ENCODE results near the gene CAMK2N1.

The CAMK2N1 gene

DNA sequence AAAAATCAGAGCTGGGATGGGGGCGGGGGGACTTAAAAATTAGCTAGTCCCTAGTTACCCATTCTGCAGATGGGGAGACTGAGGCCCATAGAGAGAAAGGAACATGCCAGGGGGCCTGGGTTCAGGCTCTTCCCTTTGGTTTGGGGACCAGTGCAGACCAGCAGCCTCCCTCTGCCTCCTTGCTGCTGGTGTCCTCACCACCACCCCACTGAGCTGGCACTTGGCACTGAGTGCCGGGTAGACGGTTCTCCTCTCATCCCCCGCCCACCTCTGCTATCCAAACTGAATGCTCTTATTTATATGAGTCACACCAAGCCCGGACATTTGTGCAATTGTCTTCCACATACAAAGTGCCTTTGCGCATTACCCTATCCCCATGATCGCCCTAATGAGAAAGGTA lies 39.2 kb downstream of the CAMK2N1 start:
- no peak for DNase-seq (ENCODE audit: low read depth, low spot score)

DNA sequence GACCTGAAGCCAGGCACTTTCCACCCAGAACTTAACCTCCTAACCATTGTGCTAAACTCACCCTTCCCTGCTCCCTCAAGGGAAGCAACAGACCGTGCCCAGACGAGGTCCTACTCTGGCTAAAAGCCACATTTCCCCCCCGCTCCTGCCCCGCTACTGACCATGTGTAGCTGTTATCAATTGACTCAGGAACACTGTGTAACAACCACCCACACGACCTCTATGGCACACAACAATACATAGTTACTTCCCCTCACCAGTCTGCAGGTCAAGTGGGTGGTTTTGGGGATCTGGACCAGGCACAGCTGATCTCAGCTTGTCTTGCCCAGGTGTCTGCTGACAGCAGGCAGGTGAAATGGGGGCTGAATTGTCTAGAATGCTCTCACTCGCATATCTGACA lies 40.1 kb downstream of the CAMK2N1 start:
- no peak for DNase-seq (ENCODE audit: low read depth, low spot score)

DNA sequence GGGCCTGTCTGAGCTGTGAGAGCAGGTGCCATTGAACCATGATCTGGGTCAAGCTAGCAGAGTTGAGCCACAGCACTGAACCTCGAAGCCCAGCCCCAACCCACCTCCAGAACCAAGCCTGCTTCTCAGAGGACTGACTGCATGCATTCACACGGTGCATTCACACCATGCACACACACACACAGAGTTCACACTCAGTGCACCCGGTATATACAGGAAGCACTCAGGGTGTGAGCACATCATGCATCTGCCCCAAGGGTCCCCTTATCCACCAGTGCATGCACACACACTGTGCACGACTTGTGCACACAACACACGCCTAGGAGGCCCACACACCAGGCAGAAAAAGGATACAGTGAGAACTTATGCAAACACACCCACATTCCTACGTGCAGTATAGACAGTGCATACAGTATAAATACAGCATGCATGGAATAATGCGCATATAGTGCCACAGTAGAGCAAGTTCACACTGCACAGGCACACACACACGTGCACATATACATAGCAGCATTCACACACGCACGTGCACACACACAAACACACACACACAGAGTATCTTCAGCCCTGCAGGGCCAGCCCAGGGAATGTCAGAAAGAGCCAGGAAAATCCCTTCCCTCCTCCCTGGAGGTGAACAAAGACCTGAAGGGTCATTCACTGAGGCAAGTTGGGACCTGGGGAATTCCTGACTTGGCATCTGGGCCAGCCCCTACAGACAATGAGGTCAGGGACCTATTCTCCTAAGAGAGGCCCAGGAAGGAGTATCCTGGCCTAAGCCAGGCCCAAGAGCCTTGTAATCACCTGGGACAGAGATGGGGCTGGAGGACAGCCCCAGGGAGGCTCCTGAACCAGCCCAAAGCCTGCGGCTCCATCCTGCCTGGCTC lies 42.1 kb downstream of the CAMK2N1 start:
- no peak for DNase-seq (ENCODE audit: low read depth, low spot score)

DNA sequence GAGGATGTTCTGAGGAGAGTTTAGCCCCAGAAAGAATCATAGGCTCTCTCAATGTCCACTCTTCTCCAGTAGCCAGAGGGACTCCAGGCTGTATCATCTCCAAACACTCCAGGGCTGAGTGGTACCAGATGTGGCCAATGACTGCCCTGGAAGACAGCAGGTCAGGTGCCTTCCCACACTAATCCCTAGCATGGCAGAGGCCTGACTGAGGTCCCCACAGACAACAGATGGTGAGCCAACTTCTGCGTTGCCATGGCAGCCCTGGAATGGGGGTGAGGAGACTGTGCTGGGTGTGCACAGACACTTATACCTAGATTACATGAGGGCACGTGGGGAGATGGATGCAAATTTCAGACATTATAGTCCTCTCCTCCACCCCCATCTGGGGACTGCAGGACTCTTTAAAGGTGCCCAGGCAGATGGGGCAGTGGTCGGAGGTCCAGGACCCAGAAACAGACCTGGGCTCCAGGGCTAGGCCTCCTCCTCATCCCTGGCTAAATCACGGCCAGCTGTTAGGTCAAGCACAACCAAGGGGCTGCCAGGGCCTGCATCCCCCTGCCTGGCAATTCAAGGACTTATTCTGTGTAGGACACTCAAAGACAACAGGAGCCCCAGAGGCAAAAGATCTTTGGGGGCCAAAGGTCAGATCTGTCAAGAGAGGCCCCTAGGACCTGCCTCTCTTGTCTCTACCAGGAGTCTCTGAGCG lies 42.9 kb downstream of the CAMK2N1 start:
- no peak for DNase-seq (ENCODE audit: low read depth, low spot score)

DNA sequence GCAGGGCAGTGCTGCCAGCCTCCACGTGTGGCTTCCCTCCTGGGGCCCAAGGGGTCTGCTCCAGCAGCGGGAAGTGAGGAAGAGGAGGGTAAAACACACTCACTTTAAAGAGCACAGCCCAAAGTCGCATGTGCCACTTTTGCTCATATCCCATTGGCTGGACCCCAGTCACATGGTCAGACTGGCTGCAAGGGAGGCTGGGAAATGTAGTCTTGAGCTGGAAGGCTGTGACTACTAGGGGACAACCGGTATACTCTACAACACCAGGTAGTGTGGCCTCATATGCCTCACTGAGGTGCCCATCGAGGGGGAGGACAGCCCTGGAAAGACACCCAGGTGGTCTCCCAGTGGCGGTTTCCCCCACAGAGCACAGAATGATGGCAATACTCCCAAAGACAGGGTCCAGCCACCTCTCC lies 45.2 kb downstream of the CAMK2N1 start:
- no peak for DNase-seq (ENCODE audit: low read depth, low spot score)

DNA sequence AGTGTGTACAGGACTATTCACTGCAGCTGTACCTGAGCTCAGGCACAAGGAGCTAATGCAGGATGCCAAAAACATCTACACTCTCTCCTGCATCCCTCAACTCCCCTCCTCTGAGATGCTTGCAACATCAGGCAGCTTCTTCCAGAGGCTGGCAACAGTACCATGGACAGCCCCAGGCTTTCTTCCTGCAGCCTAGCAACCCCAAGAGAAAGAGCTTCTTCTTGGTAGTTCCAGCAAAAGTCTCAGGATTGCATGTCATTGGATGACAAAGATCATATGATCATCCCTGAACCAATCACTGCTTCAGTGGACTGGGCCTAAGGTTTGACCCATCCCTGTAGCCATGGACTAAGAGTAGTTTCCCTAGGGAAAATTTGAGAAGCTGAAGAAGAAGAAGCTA lies 46.7 kb downstream of the CAMK2N1 start:
- no peak for DNase-seq (ENCODE audit: low read depth, low spot score)

DNA sequence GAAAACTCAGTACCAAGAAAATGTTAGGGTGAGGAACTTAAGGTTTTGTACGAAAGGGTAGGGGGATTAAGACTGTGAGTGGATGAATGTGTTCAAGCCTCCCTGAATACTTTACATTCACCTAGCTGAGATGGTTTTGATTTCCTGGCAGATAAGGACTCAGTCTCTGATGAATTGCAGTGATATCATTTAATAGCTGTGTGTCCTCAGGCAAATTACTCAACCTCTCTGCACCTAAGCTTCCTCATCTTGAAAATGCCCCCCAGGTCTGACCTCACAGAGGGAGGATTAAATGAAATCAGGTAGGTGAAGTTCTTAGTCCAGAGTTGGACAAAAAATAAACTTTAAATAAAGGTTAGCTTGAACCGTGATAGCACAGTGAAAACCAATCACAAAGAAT lies 48.4 kb downstream of the CAMK2N1 start:
- no peak for DNase-seq (ENCODE audit: low read depth, low spot score)

DNA sequence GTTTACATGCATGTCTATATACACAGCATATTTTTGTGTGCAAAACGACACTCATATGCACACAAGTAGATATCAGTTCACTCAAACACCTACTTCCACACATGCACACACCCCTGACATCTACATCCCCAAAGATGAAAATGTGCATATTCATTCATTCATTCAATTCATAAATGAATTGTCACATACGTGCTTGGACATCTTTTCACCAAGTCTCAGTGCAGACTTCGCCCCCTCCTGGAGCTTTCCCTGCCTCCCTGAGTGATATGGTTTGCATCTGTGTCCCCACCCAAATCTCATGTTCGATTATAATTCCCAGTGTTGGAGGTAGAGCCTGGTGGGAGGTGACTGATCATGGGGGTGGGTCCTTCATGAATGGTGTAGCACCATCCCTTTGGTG lies 53.1 kb downstream of the CAMK2N1 start:
- DNase-seq (ENCODE audit: low read depth, low spot score), result no peak
